AML-193 (cell line): ENCODE data around the gene FANCM.

Experiments used
- DNase-seq, 2 experiments: peaks; one replicate each; lab custom pipeline; 2025; lab: John Stamatoyannopoulos, UW

Gene FANCM, protein sequence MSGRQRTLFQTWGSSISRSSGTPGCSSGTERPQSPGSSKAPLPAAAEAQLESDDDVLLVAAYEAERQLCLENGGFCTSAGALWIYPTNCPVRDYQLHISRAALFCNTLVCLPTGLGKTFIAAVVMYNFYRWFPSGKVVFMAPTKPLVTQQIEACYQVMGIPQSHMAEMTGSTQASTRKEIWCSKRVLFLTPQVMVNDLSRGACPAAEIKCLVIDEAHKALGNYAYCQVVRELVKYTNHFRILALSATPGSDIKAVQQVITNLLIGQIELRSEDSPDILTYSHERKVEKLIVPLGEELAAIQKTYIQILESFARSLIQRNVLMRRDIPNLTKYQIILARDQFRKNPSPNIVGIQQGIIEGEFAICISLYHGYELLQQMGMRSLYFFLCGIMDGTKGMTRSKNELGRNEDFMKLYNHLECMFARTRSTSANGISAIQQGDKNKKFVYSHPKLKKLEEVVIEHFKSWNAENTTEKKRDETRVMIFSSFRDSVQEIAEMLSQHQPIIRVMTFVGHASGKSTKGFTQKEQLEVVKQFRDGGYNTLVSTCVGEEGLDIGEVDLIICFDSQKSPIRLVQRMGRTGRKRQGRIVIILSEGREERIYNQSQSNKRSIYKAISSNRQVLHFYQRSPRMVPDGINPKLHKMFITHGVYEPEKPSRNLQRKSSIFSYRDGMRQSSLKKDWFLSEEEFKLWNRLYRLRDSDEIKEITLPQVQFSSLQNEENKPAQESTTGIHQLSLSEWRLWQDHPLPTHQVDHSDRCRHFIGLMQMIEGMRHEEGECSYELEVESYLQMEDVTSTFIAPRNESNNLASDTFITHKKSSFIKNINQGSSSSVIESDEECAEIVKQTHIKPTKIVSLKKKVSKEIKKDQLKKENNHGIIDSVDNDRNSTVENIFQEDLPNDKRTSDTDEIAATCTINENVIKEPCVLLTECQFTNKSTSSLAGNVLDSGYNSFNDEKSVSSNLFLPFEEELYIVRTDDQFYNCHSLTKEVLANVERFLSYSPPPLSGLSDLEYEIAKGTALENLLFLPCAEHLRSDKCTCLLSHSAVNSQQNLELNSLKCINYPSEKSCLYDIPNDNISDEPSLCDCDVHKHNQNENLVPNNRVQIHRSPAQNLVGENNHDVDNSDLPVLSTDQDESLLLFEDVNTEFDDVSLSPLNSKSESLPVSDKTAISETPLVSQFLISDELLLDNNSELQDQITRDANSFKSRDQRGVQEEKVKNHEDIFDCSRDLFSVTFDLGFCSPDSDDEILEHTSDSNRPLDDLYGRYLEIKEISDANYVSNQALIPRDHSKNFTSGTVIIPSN (N-terminal part only)

DNA sequence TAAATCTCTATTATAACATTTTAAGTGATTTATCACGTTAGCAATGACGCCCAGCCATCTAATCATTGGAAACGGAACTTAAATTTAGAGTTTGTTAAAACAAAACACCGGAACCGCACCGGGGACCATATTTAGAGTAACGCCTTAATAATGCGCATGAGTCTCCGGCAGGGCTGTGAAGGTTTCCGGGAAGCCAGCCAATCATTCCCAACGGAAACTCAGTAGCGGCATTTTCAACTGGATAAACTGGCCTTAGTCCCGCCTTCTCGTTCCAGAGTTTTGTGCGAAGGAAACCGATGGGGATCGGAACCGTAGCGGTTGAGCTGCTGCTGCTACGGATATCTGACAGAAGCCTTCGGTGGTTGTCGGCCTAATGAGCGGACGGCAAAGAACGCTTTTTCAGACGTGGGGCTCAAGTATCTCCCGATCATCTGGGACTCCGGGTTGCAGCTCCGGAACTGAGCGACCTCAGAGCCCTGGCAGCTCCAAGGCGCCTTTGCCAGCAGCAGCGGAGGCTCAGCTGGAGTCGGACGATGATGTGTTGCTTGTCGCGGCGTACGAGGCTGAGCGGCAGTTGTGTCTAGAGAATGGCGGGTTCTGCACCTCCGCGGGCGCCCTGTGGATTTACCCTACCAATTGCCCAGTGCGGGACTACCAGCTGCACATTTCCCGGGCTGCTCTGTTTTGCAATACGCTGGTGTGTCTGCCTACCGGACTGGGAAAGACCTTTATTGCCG, at the start of gene FANCM:
Gene FANCM, plus strand, starts transcription at position 272 of the 737 bp plus-strand sequence. Its CDS starts 102 bp downstream, at position 374.
- DNase-seq = peak; percentile 92 to 93

DNA sequence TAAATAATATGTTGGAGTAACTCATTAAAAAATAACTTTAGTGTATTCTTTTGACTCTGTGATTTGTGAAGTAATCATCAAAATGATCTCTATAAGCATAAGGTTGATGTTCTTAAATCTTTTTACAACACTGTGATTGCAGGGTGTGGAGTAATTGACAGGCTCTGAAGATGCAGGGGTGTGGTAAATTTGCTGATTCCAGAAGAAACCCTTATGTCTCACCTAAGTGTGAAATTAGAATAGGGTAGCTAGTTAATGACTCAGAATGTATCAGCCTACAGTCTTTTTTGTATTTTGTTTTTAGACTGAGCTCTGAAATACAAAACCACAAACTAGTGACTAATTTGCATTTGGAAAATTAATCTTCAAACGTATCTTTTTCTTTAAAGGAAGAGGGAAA, 45.9 kb upstream of the FANCM start:
- DNase-seq = no peak

DNA sequence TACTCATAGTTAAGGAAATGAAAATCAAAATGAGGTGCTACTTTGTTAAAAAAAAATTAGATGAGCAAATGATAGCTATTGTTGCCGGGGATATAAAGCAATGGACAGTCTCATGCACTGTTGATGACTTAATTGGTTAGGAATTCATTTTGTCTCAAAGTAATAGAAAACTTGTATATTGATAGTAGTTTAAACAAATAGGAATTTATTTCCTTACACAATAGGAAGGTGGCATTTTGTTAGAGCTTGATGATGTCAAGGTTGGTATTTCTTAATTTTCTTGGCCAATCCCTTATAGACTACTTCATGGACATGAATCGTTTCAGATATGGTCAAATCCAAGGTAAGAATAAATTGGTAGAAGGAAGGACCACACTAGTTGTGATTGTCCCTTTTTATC, 44.0 kb upstream of the FANCM start:
- no peak for DNase-seq

DNA sequence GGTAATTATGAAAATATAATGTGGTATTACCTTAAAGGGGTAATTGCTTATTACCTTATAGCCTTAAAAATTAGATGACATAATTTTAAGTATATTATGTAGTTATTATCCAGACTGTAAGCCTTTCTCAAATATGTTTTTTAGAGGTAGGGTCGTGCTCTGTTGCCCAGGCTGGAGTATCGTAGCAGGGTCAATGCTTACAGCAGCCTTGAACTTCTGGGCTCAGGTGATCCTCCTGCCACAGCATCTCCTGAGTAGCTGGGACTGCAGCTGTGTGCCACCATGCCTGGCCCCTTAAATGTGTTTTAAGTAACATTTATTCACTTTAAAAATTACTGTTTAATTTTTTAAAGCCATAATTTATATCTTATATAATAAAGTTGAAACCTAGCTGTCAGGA, 41.5 kb upstream of the FANCM start:
- DNase-seq = no peak

DNA sequence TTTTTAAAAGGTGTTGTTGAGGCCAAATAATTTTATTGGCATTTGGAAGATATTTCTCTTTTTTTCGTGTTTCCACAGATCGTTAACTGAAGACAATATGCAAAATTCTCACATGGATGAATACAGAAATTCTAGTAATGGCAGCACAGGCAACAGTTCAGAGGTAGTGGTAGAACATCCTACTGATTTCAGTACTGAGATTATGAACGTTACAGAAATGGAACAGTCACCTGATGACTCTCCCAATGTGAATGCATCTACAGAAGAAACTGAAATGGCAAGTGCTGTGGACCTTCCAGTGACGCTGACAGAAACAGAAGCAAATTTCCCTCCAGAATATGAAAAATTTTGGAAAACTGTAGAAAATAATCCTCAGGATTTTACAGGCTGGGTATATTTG, 40.6 kb upstream of the FANCM start:
- no peak for DNase-seq

DNA sequence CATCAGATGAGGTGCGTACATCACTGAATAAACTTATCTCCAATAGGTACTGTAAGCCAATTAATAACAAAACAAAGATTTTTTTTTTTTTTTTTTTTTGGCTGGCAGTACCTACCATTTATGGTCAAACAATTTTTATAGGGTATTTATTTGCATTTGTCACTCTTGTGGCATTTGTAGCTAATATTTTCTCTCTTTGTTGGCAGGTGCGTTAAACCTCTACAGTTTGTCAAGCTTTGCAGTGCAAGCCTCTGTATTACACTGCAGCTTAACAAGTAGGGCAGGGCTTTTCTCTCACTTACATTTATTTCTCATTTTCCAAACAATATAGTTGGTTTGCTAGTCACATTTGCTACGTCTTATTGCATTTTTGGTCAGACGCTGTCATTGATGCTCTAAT, 39.5 kb upstream of the FANCM start:
- no peak for DNase-seq

DNA sequence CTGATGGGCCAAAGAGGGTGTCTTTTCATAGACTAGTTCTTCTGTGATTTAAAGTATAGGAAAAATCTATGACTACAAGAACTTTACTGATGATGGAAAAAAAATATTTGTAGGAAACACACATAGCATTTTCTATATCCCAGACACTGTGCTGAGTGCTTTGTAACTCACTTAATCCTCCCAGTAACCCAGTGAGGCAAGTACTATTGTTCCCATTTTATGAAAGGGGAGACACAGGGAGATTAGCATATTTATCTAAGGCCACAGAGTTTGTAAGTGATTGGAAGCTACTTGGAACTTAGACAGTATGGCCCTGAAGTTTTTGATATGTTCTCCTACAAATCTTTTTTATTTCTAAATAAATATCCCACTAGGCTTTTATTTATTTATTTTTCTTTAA, 31.9 kb upstream of the FANCM start:
- no peak for DNase-seq

DNA sequence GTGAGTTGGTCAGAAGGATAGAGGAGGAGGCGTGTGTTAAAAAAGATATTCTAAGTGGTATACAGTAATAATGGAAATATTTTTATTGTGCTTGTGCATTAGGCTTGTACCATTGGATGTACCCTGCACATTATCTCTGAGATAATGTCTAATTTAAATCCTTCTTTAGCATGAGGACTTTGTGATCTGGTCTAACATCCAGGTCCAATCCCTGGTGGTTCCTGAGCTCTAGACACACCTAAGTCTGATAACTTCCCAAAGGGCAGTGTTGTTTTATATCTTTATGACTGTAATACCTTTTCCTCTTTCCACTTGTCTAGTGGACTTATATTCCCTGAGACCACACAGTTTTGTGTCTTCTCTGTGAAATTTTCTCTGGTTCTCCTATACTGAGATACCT, 31.2 kb upstream of the FANCM start:
- no peak for DNase-seq

DNA sequence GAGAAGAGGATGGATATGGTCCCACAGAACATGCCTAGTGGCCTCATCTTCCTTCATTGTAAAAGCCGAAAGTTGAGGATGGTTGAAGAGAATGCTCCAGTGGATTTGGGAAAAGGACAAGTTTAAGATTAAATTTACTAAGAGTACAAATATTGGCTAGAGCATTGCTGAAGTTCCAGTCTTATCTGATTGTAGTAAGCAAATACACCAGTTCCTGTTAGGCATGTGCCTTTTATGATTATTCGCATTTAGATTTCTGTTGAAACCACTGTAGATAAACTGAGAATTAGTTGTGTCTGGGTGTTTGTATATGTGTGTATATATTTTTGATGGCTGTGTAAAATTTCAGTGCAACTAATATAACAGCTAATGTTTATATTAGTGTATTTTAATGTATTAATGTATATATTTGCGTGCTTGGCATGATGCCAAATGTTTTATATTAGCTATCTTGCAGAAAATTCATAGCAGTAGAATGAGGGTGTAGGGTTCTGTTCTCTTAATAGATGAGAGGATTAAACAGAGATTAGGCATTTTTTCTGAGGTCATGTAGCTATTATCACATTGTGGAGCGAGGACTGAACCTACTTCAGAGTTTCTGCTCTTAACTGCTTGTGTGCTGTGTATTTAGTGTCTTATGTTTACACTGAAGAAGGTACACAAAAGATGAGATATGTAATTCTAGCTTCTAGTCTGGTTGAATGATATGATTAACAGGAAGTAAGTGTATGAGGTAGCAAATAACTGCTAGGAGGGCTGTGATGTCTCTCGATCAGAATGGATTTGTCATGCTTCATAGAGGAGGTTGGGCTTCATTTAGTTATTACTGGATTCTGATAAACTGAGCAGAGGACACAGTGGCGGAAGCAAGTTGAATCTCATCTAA, 22.6 kb upstream of the FANCM start:
- no peak for DNase-seq

DNA sequence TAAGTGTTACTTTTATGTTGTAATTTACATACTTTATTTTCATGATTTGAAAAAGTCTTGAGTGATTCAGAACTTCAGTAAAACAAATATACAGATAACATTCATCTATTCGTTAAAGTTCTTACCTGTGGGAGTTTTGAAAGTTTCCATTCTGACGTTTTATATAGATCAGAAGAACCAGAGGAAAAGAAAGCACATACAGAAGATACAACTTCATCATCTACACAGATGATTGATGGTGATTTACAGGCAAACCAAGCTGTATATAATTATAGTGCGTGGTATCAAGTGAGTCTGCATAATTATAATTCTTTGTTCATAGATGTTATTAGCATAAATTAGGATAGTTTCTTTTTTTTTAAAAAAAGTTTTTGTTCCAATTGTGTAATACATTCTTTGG, 21.4 kb upstream of the FANCM start:
- no peak for DNase-seq

DNA sequence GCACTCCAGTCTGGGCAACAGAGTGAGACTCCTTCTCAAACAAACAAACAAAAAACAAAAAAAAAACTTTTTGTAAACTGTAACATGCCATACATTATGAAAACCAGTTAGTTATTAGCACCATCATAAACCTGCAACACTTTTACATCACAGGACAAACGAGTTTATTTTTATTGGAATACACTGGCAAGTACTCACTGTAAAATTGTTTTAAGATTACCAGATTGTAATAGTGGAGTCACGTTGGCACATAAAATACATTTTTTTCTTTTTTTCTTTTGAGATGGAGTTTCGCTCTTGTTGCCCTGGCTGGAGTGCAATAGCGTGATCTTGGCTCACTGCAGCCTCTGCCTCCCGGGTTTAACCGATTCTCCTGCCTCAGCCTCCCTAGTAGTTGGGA, 17.1 kb upstream of the FANCM start:
- DNase-seq = no peak

DNA sequence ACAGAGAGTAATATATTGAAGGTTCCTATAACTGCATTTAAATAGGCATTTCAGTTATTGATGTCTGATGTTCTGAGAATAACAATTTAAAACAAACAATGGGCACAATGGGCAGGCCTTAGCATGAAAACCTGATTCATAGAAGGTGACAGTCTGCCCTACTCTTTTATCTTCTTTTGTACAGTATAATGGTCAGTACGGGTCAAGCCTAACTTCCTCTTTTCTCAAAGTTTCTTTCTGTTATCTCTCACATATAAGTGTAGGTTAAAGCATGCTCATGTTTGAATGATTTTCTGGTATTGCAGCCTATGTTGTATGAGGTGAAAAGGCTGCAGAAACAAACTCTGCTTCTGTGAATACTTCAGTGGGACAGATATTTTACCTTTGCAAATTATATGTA, 15.6 kb upstream of the FANCM start:
- DNase-seq = no peak

DNA sequence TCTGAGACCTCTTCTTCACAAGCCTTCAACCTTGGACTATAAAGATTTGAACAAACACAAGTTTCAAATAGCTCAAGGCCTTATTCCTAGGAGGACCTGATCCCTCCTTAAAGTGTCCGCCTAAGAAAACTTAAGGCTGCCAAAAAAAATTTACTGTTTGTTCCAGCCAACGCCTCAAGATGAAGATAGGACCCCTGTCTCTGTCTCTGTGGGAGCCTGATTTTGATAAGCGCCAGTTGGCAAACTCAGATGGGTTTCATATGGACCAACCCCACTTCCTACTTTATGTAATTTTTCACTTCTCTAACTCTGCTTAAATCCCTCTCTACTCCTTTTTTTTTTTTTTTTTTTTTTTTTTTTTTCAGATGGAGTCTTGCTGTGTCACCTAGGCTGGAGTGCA, 12.5 kb upstream of the FANCM start:
- no peak for DNase-seq

DNA sequence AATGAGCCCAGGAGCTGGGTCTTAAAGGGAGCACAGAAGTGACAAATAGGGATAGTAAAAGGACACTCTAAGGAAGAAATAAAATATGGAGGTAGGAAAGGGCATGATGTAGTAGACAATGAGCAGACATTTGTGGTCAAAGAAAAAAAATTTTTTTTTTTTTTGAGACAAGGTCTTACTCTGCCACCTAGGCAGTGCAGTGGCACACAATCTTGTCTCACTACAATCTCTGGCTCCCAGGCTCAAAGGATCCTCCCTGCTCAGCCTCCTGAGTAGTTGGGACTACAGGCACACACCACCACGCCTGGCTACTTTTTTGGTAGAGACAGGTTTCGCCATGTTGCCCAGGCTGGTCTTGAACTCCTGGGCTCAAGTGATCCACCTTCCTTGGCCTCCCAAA, 10.0 kb upstream of the FANCM start:
- DNase-seq = peak; percentile 6 to 22

DNA sequence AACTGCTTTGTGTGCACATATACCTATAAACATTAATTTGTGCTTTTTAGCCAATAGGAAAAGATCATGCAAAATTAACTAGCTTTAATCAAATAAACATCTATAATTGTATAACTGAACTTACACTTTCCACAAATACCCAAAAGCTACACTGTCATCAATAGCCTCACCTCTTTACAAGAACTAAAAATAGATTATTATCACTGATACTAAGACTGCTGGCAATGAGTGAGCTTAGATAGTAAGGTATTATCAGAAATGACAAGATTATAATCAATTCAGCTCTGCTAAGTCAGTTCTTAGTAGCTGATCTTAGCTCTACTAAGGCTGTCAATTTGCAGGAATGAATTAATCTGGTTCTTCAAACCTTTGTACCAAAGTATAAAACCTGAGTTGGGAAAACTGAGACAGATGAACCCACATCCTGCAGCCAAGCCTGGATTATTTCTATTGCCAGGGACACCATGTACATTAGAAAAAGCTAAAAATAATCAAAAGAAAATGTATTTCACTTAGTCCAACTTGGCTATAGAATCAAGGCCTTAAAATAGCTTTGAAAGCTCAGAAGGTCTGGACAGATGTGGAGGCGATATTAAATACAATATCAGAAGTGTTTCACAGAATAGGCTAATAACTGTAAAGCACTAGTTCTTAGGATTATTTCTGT, 6.6 kb upstream of the FANCM start:
- DNase-seq = no peak

DNA sequence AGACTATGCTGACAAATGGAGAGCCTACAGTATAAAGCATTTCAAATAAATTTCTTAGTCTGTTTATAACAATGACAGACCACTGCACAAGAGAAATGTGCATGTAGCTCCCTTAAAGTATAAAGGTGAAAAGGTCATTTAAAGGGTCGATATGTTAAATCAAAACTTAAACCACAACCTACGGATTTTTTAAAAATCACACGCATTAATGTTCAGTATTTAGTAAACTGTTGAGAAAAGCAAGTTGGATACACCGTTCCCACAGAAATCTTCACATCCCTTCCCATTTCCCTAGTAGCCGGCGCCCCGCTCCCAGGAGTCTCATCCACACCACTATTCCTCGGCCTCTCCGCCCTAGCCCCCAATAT, 2.1 kb upstream of the FANCM start:
- no peak for DNase-seq

DNA sequence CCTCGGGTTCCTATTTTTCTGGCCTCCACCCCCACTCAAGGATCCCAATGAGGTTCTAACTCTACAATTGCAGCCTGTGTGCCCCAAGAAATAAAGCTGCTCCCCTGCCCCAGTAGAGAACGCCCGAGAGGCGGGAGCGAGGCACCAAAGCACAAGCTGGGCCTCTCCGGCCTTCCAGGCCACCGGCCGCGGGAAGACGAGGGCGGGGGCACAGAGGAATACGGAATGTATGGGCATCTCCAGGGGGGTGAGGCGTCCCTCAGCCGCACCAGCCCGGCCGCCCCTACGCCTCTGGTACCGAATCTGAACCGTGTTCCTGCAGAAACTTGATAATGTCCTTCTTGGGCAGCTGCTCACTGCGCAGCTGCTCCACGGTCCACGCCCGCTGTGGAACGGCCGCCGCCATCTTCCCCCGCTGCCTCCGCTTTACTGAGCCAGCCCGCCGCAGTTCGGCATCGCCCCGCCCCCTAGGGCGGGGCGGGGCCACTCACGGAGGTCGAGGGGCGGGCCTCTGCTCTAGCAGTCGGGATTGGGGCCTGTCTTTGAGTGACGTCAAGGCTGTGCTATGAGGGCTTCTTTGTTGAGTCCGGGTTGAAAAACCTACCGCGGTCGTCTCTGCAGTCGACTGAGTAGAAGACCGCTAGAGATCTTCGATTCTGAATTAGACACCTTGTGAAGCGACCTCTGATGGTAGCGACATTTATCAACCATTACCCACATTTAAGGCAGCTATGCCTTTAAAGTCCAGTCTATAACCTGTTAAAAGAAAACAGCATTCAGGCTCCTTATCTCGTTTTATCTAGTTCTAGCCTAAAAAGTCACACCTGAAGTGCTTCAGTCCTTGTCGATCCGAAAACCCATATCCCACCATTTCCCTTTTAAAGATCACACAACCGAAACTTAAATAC, 1.4 kb upstream of the FANCM start, which contains the start of gene FKBP3:
Gene FKBP3, minus strand, starts transcription at position 431 of the 908 bp plus-strand sequence. Its CDS starts 25 bp downstream, at position 406.
- peak; percentile 94 to 96 for DNase-seq

DNA sequence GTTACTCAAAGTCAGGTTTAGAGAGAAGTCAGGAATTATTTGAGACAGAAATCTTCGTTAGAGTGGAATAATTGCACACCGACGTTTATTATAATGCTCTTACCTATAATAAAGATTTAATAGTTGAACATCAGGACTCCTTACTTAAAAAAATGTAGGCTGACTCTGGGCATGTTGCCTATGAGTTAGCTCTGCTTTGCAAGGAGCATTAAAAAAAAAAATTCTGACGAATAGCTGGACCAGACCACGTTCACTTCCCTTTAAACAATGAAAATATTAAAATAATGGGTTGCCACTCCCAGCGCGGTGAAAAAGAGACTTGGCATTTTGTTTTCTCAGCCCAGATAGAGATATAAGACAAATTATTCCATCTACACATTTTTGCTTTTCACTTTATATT, 574 bp upstream of the FANCM start:
- no peak for DNase-seq

DNA sequence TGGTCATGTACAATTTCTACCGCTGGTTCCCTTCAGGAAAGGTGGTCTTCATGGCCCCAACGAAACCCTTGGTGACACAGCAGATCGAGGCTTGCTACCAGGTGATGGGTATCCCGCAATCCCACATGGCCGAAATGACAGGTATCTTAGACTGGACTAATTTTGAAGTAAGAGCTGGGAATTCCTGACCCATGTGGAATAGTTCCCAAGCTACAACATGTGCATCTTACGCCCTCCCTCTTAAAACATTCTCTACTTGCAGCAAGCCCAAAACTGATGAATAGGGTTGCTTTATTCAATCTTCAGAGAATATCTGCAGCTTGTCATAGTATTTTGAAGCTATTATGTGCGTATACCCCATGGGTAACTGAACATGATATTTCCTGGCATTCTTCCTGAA, 669 bp downstream of the FANCM start:
- DNase-seq = no peak
